GM19193 (cell line): Measurements from ENCODE around the gene RER1.

Source experiments
- POLR2A ChIP-seq: IDR thresholded peaks from 4 replicates; pipeline ENCODE4 v1.6.1; 2011; ENCODE audit not compliant: insufficient read depth, insufficient read length; ENCODE audit errors: extremely low read depth

RER1 gene

DNA sequence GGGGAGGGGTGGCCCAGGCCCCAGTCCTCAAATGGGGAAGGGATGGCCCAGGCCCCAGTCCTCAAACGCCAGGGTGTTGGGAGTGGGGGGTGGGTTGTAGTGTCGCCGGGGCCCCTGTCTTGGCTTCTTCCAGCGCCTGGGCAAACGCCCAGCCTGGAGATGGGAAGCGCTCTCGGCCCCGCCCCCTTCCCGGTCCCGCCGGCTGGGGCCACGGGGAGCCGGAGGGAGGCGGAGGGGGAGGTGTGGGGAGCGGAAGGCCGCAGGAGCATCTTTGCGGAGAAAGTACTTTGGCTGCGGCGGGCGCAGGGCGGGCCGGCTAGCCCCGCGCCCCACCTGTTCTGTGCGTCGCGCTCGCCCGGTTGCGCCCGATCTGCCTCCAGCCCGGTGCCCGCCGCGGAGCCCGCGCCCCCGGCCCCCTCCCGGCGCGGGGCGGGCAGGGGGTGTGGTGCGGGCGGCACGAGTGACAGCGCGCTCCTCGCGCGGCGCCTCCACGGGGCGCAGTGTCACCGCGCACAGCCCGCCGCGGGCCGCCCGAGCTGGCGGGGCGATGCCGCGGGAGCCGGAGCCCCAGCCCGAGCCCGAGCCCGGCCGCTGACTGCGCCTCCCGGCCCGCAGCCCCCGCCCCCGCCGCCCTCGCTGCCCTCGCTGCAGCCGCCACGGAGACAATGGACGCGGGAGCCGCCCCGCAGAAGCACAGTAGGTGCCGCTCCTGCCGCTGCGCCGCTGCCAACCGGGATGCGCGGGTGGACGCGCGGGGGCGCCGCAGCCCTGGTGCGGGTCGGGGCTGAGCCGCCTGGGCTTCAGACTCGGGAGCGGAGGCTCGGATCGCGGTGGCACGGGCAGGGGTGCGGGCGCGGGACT, 51.9 kb downstream of the RER1 start:
- TF ChIP-seq POLR2A, result no peak

DNA sequence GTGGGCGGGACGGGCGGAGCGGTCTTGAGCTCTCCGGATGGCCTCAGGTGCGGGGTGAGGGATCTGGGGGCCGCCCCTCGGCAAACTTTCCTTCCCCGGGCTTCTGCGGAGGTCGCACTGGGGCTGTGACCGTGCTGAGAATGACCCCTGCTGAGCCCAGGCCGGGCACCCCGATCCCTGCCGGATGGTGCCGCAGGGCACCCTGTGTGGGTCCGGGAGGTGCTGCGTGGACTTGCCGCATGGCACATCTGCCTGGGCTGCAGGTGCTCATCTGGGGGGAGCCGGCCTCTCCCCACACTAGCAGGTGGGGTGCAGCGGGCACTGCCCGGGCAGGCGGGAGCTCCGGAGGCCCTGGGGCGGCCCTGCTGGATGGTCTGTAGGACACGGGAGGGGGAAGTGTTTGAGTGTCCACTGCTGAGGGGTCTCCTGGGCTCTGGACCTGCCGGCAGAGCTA, 52.5 kb downstream of the RER1 start:
- no peak for TF ChIP-seq POLR2A

DNA sequence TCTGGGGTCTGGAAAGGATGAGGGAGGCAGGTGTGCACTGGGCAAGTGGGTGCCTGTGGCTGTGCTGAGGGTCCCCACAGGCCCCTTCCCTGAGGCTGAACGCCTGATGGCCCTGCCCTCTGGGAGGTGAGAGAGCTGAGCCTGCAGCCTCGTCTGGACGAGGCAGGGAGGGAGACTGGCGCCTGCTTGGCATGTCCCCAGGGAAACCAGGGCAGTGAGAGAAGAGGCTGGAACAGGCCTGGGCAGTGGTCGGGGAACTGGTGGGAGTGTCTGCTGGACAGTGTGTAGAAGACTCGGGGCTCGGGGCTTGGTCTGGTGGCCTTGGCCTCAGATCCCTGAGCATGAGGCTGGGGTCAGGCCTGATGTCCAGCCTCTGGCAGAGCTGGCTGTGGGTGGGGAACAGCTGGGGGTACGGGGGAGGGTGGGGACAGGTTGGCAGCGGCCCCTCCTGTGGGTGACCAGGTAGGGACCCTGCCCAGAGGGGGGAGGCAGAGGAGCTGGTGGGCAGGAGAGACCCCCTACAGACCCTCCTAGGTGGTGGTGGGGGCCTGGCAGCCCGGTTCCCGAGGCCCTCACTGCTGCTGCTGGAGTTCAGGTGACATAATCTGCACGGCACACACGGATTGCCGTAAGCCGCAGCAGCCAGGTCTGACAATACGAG, 53.7 kb downstream of the RER1 start:
- TF ChIP-seq POLR2A, result no peak

DNA sequence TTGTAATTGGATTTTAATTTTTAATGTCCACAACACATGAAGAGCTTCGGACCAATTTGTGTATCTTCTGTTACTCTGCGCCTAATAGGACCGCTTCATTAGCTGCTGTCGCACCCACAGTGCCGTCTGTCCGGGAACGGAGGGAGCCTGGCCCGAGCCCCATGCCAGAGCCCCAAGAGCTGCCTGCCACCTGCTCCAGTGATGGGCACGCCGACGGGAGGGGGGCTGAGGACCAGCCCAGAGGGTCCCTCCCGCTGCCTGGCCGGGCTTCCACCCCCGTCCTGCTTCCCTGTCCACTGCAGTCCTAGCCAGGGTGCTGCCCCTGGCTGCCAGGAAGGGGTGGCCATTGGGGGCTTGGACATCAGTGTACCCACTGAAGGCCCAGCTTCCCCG, 54.2 kb downstream of the RER1 start:
- TF ChIP-seq POLR2A, result no peak

DNA sequence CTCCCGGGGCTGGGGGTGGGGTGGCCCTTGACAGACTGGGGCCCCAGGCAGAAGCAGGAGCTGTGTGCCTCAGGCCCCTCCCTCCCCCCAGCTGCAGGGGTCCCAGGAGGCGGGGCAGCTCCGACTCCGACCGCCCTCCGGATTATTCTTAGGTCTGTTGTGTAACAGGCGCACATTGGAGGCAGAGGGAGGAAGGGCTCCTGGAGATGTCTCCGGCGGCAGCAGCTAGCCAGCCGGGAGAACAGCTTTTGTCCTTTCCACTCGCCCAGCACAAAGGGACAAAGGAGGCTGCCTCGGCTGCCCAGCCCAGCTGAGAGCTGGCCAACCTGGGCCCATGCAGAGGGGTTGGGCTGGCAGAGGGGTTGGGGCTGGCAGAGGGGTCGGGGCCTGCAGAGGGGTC, 54.8 kb downstream of the RER1 start:
- no peak for TF ChIP-seq POLR2A

DNA sequence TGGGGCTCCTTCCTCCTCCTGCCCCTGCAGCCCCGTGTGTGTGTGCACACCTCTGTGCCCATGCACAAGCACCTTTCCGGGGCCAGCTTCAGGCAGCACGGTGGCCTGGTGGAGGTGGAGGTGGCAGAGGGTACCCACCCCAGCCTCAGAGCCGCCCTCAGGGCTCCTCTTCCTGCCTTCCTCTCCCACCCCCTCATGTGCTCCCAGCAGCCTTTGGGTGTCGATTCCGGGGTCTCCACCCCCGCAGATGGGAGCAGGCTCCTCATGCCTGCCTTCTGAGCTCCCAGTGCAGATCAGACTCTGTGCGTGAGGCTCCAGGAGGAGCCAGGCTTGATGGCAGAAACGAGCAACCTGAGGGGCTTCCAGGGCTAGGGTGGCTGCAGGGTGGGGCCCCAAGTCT, 55.2 kb downstream of the RER1 start:
- no peak for TF ChIP-seq POLR2A

DNA sequence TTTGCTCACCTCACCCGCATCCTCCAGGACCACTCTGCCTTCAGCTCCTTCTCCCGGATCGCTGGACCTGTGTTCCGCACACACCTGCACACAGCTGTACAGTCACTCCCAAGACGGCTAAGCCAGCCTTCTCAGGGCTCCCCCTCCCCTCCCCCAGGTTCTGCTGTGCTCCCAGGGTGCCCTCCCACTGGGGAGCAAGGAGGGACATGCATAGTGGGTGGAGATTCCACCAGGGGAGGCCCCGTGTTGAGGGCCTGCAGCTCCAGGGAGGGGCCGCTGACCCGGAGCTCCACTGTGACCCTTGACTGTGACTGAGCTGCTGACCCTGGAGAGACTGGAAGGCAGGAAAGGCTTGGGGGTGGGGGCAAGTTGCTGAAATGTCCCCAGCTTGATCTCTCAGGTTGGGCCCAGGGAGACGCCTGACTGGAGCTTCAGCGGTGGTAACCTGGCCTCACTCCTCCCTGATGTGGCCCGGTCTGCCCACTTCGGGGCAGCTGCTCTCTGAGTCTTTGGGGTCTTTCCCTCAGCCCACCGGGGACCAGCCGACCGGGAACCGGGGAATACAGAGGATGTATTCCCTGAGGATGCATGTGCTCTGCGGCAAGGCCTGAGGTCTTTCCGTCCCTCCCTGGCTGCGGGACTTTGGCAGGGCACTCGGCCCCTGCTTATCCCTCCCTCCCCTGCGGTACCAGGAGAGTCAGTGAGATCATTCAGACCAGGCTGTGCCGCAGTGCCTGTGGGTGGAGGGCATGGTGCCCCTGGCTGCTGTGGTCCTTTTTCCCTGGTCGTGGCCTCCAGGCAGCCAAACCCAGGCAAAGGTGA, 55.8 kb downstream of the RER1 start:
- no peak for TF ChIP-seq POLR2A

DNA sequence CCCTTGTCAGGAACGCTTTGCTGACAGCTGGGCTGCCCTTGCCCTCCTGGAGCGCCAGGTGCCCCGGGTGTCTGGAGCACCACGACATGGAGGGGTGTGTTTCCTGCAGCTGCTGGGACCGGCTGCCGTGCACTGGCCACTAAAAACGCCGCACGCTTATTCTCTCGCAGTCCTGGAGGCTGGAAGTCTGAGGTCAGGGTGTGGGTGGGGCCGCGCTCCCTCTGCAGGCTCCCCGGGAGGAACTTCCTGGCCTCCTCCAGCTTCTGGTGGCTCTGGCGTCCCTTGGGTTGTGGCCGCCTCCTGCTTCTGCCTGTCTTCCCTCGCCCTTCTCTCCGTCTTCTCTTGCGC, 56.4 kb downstream of the RER1 start:
- no peak for TF ChIP-seq POLR2A

DNA sequence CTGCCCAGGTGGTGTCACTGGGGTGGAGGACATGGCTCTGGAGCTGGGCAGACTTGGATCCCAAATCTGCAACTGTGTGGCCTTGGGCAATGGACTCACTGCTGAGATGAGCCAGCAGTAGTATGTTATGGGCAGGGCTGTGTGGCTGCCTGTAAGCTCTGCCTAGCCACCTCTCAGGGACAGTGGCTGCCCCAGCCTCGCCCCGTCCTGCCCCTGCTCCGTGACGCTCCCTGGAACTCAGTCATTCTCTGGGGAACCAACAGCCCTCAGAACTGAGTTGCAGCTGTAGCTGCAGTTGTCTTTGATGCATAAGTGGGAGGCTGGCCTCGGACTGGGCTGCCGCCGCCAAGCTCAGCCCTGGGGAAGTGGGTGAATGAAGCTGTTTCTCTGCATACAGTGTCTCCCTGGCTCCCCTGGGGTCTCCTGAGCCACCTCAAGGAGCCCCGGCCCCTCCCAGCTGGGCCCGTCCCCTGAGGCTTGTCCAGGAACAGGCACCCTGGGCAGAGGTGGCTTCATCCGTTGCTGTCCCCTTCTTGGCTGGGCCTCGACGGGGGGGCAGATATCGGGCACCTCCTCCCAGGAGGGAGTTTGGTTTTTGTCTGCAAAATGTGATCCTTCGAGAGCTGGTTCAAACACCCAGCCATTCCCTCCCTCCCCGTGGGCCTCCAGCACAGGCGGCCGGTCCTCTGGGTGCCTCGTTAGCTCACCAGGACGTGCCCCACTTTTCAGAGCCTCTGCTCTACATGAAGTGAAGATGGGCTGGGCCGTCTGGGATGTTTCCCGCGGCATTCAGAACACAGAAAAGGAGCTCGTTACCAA, 58.2 kb downstream of the RER1 start:
- no peak for TF ChIP-seq POLR2A

DNA sequence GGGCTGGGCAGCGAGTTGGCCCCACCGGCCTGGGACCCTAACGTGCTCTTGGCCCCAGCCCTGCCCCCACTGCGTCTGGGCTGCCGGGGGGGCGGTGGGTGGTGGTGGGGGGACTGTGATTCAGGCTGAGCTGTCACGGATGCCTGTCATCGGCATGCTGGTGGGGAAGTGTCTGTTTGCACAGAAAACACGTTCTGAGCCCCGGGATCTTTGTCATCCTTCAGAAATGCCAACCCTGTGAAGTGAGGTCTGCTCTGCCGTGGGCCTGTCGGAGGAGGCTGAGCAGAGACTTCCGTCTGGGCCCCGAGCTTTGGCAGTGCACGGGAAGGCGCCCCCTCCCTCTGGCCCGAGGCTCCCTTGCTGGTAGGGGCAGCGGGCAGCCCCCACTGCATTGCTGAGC, 60.1 kb downstream of the RER1 start:
- TF ChIP-seq POLR2A, result no peak

DNA sequence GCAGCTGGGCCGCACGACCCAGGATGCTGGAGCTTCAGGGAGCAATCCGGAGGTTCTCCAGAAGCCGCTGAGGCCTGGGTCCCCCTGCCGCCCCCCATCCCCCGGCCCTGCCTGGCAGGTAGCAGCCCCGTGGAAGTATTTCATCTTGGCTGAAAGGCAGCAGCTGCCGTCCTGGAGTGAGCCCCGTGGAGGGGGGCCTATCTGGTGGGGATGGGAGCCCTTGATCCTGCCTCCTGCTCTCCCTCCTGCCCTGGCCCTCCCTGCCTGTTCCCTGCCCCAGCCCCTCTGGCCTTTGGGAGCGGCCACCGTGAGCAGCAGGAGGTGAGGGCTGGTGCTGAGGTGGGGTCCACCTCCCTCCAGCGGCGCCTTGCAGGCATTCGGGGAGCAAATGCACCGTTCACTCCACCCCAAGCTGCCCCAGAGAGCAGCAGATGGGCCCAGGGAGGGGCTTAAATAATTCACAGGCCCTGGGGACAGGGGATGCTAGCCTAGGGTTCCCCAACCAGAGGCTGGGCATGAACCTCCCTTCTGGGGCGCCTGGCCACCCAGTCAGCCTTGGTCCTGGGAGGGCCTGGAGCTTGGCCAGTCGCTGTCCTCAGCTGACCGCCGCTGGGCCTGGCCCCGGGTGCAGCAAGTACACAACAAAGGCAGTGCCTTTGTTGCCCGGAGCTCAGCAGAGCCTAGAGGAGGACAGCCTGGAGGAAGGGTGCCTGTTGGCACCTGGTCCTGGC, 60.7 kb downstream of the RER1 start:
- no peak for TF ChIP-seq POLR2A

DNA sequence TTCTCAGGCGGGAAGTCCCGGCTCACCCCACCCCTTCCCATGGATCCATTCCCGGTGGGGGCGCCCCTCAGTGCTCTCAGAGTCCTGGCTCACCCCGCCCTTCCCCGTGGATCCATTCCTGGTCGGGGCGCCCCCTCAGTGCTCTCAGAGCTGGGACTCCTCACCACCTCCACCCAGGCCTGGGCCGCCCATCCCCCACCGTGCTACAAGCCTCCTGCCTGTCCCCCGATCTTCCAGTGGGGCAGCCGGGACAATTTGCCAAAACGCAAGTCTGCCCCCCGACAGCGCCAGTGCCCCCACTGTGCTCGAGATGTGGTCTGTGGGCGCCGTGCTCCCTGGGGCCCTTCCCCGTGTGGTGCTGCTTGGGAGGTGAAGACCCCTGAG, 61.3 kb downstream of the RER1 start:
- TF ChIP-seq POLR2A, result no peak

DNA sequence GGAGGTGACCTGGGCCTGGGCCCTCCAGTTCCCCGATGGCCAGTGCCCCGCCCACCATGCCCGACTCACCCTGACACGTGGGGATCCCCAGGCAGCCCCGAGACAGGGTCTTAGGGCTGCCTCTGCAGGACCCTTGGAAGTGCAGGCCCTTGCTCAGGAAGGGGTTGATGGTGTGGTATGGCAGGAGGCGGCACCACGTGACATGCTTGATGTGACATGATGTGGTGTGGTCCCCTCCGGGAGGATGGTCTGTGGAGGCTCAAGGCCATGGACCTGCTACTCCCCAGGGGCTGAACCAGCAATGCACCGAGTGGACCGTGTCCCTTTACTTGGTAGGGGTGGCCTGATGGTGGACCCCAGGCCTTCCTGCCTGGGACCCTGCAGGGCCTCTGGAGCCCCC, 62.6 kb downstream of the RER1 start:
- TF ChIP-seq POLR2A, result no peak
